ENCODE data around the gene COP1. TPM values are rescaled to one million over a fixed set of nuclear protein-coding genes. Genes with fewer than 3 reads are reported as not detected.

Gene COP1
- total and polyA plus RNA-seq, 2 of the 13 experiments (the other 11 are each of a cell fraction or from before 2014, with no cell fraction given): 20.5 to 51.3 TPM

DNA sequence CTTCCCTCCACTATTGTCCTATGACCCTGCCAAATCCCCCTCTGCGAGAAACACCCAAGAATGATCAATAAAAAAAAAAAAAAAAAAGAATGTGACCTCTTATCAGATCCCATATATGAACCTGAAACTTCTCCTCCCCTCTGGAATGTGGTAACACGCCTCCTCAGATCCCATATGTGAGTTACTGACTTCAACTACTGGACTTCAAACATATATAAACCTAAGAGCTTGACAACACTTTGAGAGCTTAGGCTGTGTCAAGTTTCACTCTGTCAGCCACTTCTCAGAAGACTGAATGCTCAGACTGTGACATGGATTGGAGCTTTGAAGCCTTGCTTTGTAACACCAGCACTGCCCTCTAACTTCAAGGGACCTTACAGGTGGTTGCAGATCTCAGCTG, 148.4 kb downstream of the COP1 start (continued):
- TF ChIP-seq CBX2 (IDR thresholded peaks at IDR 0.05; ENCODE audit: low read depth, low read length) (no peak), CBX2 (CRISPR knock-in tag; IDR thresholded peaks at IDR 0.05; ENCODE audit: low read depth) (no peak), HOXD1 (CRISPR knock-in tag; IDR thresholded peaks at IDR 0.05) (no peak), EP300 (IDR thresholded peaks at IDR 0.05; ENCODE audit: low read depth in 2 of 2, low read length in 2 of 2) (peak in 1 of 2 experiments; percentile 10; a peak in 1 of 4 replicates), EP300 (CRISPR knock-in tag; IDR thresholded peaks at IDR 0.05; ENCODE audit: borderline replicate concordance) (no peak), CEBPG (CRISPR knock-in tag; IDR thresholded peaks at IDR 0.05) (no peak), ZBTB21 (CRISPR knock-in tag; IDR thresholded peaks at IDR 0.05) (no peak), MZF1 (CRISPR knock-in tag; IDR thresholded peaks at IDR 0.05; ENCODE audit: borderline replicate concordance) (no peak), MXI1 (IDR thresholded peaks at IDR 0.05; ENCODE audit: borderline replicate concordance, low read depth, low read length) (no peak), ZNF567 (CRISPR knock-in tag; IDR thresholded peaks at IDR 0.05; ENCODE audit: borderline replicate concordance) (no peak), SIX1 (CRISPR knock-in tag; IDR thresholded peaks at IDR 0.05; ENCODE audit: borderline replicate concordance) (peak; percentile 78; the same call in 1 of the 2 replicates), PHF21A (CRISPR knock-in tag; IDR thresholded peaks at IDR 0.05) (0 out of 2 replicates have a peak, but pooled peaks have one; percentile 33), HNF4A (CRISPR knock-in tag; IDR thresholded peaks at IDR 0.05) (peak; percentile 51), SNAI1 (CRISPR knock-in tag; IDR thresholded peaks at IDR 0.05; ENCODE audit: borderline replicate concordance) (no peak), CBX5 (CRISPR knock-in tag; IDR thresholded peaks at IDR 0.05; ENCODE audit: borderline replicate concordance) (no peak)
- TF ChIP-seq, protein P1, sequence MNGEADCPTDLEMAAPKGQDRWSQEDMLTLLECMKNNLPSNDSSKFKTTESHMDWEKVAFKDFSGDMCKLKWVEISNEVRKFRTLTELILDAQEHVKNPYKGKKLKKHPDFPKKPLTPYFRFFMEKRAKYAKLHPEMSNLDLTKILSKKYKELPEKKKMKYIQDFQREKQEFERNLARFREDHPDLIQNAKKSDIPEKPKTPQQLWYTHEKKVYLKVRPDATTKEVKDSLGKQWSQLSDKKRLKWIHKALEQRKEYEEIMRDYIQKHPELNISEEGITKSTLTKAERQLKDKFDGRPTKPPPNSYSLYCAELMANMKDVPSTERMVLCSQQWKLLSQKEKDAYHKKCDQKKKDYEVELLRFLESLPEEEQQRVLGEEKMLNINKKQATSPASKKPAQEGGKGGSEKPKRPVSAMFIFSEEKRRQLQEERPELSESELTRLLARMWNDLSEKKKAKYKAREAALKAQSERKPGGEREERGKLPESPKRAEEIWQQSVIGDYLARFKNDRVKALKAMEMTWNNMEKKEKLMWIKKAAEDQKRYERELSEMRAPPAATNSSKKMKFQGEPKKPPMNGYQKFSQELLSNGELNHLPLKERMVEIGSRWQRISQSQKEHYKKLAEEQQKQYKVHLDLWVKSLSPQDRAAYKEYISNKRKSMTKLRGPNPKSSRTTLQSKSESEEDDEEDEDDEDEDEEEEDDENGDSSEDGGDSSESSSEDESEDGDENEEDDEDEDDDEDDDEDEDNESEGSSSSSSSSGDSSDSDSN (CRISPR knock-in tag; IDR thresholded peaks at IDR 0.05): no peak
- TF ChIP-seq, protein P2, sequence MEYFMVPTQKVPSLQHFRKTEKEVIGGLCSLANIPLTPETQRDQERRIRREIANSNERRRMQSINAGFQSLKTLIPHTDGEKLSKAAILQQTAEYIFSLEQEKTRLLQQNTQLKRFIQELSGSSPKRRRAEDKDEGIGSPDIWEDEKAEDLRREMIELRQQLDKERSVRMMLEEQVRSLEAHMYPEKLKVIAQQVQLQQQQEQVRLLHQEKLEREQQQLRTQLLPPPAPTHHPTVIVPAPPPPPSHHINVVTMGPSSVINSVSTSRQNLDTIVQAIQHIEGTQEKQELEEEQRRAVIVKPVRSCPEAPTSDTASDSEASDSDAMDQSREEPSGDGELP (IDR thresholded peaks at IDR 0.05; ENCODE audit: borderline replicate concordance, low read depth): no peak
- TF ChIP-seq, protein P3, sequence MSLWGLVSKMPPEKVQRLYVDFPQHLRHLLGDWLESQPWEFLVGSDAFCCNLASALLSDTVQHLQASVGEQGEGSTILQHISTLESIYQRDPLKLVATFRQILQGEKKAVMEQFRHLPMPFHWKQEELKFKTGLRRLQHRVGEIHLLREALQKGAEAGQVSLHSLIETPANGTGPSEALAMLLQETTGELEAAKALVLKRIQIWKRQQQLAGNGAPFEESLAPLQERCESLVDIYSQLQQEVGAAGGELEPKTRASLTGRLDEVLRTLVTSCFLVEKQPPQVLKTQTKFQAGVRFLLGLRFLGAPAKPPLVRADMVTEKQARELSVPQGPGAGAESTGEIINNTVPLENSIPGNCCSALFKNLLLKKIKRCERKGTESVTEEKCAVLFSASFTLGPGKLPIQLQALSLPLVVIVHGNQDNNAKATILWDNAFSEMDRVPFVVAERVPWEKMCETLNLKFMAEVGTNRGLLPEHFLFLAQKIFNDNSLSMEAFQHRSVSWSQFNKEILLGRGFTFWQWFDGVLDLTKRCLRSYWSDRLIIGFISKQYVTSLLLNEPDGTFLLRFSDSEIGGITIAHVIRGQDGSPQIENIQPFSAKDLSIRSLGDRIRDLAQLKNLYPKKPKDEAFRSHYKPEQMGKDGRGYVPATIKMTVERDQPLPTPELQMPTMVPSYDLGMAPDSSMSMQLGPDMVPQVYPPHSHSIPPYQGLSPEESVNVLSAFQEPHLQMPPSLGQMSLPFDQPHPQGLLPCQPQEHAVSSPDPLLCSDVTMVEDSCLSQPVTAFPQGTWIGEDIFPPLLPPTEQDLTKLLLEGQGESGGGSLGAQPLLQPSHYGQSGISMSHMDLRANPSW (CRISPR knock-in tag; IDR thresholded peaks at IDR 0.05; ENCODE audit: borderline replicate concordance): no peak
- TF ChIP-seq, protein P4, sequence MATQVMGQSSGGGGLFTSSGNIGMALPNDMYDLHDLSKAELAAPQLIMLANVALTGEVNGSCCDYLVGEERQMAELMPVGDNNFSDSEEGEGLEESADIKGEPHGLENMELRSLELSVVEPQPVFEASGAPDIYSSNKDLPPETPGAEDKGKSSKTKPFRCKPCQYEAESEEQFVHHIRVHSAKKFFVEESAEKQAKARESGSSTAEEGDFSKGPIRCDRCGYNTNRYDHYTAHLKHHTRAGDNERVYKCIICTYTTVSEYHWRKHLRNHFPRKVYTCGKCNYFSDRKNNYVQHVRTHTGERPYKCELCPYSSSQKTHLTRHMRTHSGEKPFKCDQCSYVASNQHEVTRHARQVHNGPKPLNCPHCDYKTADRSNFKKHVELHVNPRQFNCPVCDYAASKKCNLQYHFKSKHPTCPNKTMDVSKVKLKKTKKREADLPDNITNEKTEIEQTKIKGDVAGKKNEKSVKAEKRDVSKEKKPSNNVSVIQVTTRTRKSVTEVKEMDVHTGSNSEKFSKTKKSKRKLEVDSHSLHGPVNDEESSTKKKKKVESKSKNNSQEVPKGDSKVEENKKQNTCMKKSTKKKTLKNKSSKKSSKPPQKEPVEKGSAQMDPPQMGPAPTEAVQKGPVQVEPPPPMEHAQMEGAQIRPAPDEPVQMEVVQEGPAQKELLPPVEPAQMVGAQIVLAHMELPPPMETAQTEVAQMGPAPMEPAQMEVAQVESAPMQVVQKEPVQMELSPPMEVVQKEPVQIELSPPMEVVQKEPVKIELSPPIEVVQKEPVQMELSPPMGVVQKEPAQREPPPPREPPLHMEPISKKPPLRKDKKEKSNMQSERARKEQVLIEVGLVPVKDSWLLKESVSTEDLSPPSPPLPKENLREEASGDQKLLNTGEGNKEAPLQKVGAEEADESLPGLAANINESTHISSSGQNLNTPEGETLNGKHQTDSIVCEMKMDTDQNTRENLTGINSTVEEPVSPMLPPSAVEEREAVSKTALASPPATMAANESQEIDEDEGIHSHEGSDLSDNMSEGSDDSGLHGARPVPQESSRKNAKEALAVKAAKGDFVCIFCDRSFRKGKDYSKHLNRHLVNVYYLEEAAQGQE (IDR thresholded peaks at IDR 0.05; ENCODE audit: borderline replicate concordance in 1 of 2, low read depth in 1 of 2, low read length in 2 of 2): no peak

Data from HepG2 (cell line).